GM12891 (cell line): ENCODE data around the gene STK11IP.

Experiments
- DNase-seq: peaks from one replicate; pipeline ENCODE4 v3.0.0; 2011; ENCODE audit warnings: low spot score; ENCODE audit not compliant: insufficient read length
- FAIRE-seq: peaks from 2 replicates; lab custom pipeline; 2011; peaks lifted over from hg19 to GRCh38; lab: Jason Lieb, UNC
- PAX5 ChIP-seq: IDR thresholded peaks from 2 replicates; pipeline ENCODE4 v1.6.1; 2011; ENCODE audit warnings: low read length, moderate library complexity, mild to moderate bottlenecking; ENCODE audit not compliant: insufficient read depth, severe bottlenecking
- POLR2A ChIP-seq: IDR thresholded peaks from 2 replicates; pipeline ENCODE4 v1.6.1; 2011; ENCODE audit warnings: low read depth, low read length, control low read depth
- POLR2AphosphoS5 ChIP-seq: IDR thresholded peaks from 2 replicates; pipeline ENCODE4 v1.6.1; 2011; ENCODE audit warnings: low read depth, low read length, control low read depth
- POU2F2 ChIP-seq: IDR thresholded peaks from 2 replicates; pipeline ENCODE4 v1.6.1; 2011; ENCODE audit warnings: low read depth, mild to moderate bottlenecking, control low read depth, low read length, moderate library complexity
- SPI1 ChIP-seq: IDR thresholded peaks from 2 replicates; pipeline ENCODE4 v1.6.1; 2011; ENCODE audit warnings: low read depth, low read length, control low read depth
- TAF1 ChIP-seq: IDR thresholded peaks from 2 replicates; pipeline ENCODE4 v1.6.1; 2011; ENCODE audit warnings: low read depth, low read length, control low read depth

STK11IP gene

DNA sequence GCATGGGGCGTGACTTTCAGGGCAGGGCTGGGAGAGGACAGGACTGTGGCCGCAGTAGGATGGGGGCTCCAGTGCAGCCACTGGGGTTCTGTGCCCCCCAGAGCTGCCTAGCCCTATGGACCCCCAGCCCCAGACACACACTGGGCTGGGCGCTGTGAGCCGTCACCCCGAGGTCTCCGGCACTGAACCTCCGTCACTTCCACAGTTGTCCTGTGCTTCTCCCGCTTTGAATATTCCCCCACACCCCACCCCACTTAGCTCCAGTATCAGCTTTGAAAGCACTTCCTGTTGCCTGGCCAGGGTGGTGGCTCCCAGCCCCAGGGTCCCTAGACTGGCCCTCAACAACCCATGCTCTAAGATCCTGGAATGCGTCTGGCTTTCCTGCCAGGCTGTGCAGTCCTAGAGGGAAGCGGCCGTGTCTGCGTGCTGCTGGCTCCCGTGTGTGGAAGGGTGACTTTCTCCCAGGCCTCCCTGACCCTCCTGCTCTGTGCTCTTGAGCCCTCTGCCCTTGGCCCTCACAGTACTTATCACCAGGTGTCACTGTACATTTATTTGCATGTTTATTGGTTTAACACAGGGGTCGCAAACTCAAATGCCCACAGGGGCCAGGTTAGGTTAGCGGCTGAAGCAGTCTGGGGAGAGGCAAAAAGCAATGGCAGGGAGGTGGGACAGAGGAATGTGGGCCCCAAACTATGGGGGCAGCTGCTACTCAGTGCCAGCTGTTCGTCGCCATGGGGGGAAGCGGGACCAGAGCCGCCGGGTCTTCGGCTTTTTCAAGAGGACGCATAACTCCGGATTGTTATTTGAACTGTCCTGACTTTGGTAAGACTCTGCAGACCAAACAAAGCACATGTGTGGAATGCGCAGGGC is 36.2 kb upstream of the STK11IP start:
- TF ChIP-seq POLR2A (no peak), SPI1 (no peak), PAX5 (no peak), POU2F2 (no peak), POLR2AphosphoS5 (no peak), TAF1 (no peak)
- FAIRE-seq (no peak), DNase-seq (no peak)

DNA sequence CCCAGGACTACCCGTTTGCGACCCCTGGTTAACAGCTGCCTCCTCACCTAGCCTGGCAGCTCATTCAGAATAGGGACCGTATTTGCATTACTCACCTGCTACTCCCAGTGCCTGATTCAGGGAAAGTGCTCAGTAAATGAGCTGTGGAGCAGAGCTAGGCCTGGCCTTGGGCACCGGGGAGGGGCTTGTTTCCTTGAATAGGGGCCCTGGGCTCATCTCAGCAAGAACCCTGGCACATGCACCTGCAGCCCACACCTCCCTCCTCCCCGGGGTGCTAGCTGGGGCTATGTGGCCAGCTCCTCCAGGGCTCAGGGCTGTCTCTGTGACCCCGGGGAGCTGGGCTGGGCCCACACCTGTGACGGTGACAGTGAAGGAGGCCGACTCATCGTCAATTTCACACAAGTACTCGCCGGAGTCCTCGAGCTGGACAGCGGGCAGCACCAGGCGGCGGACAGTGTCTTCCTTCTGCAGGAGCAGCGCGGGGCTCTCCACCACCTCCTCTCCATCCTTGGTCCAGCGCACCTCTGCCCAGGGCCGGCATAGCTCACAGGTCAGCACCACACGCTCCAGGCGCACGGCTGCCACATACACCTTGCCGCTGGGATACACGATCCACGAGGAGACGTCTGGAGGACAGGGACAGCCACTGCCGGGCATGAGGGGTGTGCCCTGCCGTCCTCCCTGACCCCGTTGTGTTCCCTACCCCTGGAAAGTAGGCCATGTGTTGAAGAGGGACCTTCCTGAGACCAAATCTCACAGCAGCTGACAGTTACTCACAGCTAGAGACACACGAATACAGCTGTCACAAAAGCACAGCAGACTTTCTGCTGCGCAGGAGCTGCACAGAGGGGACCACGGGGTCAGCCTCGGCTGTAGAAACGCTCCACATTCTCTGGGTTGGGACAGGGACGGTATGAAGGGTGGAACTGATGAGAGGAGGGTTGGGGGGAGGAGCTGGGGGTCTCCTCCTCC is 35.3 kb upstream of the STK11IP start:
- TF ChIP-seq POLR2AphosphoS5: no peak
- no peak for TF ChIP-seq PAX5
- TF ChIP-seq POLR2A: no peak
- no peak for TF ChIP-seq SPI1
- TF ChIP-seq TAF1: no peak
- TF ChIP-seq POU2F2: no peak
- DNase-seq (no peak), FAIRE-seq (no peak)

DNA sequence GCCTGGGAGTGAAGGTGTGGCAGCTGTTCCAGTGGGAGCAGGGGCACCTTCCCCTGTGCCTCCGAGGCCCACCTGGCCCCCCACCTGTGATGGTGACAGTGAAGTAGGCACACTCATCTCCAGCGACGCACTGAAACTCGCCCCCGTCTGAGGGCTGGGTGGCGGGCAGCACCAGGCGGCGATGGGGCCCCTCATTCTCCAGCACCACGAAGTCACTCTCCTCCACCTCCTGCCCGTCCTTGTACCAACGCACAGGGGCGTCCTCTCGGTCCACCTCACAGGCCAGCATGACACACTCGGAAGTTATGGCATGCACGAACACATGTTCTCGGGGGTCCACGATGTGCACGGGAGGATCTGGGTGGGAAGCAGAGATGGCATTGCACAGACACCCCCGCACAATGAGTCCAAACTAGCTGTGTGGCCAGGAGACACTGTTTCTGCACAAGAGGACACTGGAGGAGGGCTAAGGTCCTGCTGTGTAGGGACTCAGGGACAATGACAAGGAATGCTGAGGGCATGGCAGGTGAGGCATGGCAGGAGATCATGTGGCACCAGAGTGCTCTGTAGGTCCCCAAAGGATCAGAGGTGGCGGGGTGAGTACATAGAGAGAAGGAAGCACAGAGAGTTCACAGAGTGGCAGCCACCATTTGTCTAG is 34.3 kb upstream of the STK11IP start:
- FAIRE-seq (no peak), DNase-seq (no peak)
- TF ChIP-seq PAX5 (no peak), POLR2A (no peak), POU2F2 (no peak), POLR2AphosphoS5 (no peak), TAF1 (no peak), SPI1 (no peak)

- DNase-seq (no peak), FAIRE-seq (no peak)
- no peak for TF ChIP-seq POLR2AphosphoS5
- no peak for TF ChIP-seq POU2F2
- TF ChIP-seq TAF1: no peak
- no peak for TF ChIP-seq PAX5
Observed at GRCh38 chr2:219565130-219566080, 32.3 kb upstream of the STK11IP start.

DNA sequence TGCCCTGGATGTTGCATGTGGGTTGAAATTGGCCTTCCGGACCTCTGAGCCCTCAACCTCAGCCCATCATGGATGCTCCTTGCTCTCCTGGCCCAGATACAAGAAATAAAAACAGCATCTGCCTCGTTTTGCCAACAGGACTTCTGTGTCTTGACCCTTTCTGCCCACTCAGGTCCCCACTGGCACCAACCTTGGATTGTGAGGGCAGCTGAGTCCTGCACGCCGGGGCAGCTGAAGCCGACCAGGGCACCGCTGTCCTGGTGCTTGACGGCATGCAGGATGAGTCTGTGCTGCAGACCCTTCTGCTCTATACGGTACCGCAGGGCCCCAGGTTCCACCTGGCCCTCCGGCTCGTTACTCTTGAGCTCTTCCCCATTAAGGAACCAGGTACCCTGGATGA is 31.0 kb upstream of the STK11IP start:
- DNase-seq (no peak), FAIRE-seq (no peak)
- no peak for TF ChIP-seq PAX5
- TF ChIP-seq SPI1: no peak
- TF ChIP-seq POU2F2: no peak
- TF ChIP-seq POLR2AphosphoS5: no peak
- TF ChIP-seq TAF1: no peak
- TF ChIP-seq POLR2A: no peak

DNA sequence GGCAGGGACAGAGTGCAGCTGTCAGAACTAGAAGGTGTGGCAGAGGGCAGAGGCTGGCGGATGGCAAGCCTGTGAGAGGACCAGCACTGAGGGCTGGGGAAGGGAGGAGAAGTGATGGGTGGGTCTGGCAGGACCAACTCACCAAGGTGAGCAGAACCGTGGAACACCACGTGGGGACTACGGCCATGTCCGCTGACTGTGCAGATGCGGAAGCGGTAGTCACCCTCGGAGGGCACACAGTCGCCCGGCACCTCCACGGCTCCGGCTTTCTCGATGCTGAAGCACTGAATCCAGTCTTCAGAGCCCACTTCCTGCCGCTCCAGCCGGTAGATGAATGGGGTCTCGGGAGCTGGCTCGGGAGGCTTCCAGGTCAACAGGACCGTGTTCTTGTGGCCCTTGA is 30.5 kb upstream of the STK11IP start:
- TF ChIP-seq POLR2AphosphoS5 (no peak), POLR2A (no peak), PAX5 (no peak), POU2F2 (no peak), TAF1 (no peak), SPI1 (no peak)
- FAIRE-seq: no peak
- no peak for DNase-seq

GRCh38 chr2:219567791-219568361 is 29.8 kb upstream of the STK11IP start:
- FAIRE-seq (no peak), DNase-seq (no peak)
- TF ChIP-seq TAF1 (no peak), POU2F2 (no peak), POLR2A (no peak), SPI1 (no peak), PAX5 (no peak), POLR2AphosphoS5 (no peak)

- no peak for FAIRE-seq
- TF ChIP-seq POLR2AphosphoS5 (no peak), TAF1 (no peak), POU2F2 (no peak), SPI1 (no peak)
- DNase-seq: no peak
Observed at GRCh38 chr2:219569041-219569440, 28.6 kb upstream of the STK11IP start.

DNA sequence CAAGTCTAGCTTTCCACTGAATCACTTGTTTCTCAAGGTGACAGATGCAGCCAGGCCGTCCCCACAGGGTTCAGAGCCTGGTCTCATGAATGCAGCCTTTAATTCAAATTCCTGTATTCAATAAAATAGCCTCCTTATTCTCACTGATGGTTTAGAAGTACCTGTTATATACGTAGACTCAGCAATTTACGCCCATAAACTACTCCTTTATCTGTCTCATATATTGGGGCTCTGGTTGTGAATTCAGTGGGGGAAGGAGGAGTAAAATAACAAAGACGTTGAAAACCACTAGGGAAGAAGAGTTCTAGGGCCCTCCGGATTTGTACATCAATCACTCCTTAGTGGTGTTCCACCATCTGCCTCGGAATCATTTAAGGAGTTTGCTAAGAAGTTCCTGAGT is 28.0 kb upstream of the STK11IP start:
- no peak for TF ChIP-seq POLR2A
- TF ChIP-seq SPI1: no peak
- no peak for DNase-seq
- FAIRE-seq: no peak
